Suppressor macrophage (primary cell): ENCODE measurements around the gene MAGIX.
A peak's percentile ranks its signal among the peaks of the same experiment; 100 is the strongest.

Source experiments
- DNase-seq, 4 experiments: peaks; one replicate each; pipeline ENCODE4 v3.0.0-alpha.2; 2020 to 2022

Gene MAGIX

GRCh38 chrX:49206543-49206942 lies 44.0 kb downstream of the MAGIX start:
- no peak for DNase-seq

- DNase-seq: no peak
Measured at GRCh38 chrX:49208399-49208798, 45.8 kb downstream of the MAGIX start.

GRCh38 chrX:49209434-49210251 lies 47.1 kb downstream of the MAGIX start:
- peak; percentile 40 to 67 (median 54) for DNase-seq

- no peak for DNase-seq
Measured at GRCh38 chrX:49210406-49210805, 47.8 kb downstream of the MAGIX start.

GRCh38 chrX:49211074-49211473 lies 48.5 kb downstream of the MAGIX start:
- no peak for DNase-seq

GRCh38 chrX:49212209-49212608 lies 49.7 kb downstream of the MAGIX start:
- DNase-seq: no peak

- DNase-seq: no peak
Measured at GRCh38 chrX:49212861-49213260, 50.3 kb downstream of the MAGIX start.

GRCh38 chrX:49214416-49214815 lies 51.9 kb downstream of the MAGIX start:
- no peak for DNase-seq

GRCh38 chrX:49214996-49215526 lies 52.5 kb downstream of the MAGIX start:
- DNase-seq: no peak
